ENCODE results near the gene EPS8L3.

GRCh38 chr1:109767637-109768334 lies 4.1 kb upstream of the EPS8L3 start:
- TF ChIP-seq CTCF (IDR thresholded peaks at IDR 0.05; ENCODE audit: low read depth, low read length, missing input control) (no peak), GABPA (IDR thresholded peaks at IDR 0.05 in 1 of 2, conservative IDR thresholded peaks at IDR 0.05 in 1 of 2) (no peak), FOXA1 (IDR thresholded peaks at IDR 0.05) (no peak), JUND (IDR thresholded peaks at IDR 0.05) (no peak), REST (IDR thresholded peaks at IDR 0.05) (no peak), RXRA (IDR thresholded peaks at IDR 0.05) (no peak), MAX (IDR thresholded peaks at IDR 0.05) (no peak)

All from liver (tissue), 3 donors.